ENCODE data around the gene PDCD1.

The PDCD1 gene

GRCh38 chr2:241895712-241896641 lies 37.3 kb upstream of the PDCD1 start:
- peak; percentile 44 for DNase-seq (ENCODE audit: low read depth)

- no peak for DNase-seq (ENCODE audit: low read depth)
Observed at GRCh38 chr2:241895427-241895711, 36.7 kb upstream of the PDCD1 start.

- no peak for DNase-seq (ENCODE audit: low read depth)
Observed at GRCh38 chr2:241894681-241895426, 36.2 kb upstream of the PDCD1 start.

GRCh38 chr2:241894056-241894641 lies 35.5 kb upstream of the PDCD1 start:
- DNase-seq (ENCODE audit: low read depth), result no peak

- no peak for DNase-seq (ENCODE audit: low read depth)
Observed at GRCh38 chr2:241893265-241893664, 34.6 kb upstream of the PDCD1 start.

- DNase-seq (ENCODE audit: low read depth), result peak; percentile 42
Observed at GRCh38 chr2:241892299-241893137, 33.8 kb upstream of the PDCD1 start.

GRCh38 chr2:241891988-241892298 lies 33.2 kb upstream of the PDCD1 start:
- DNase-seq (ENCODE audit: low read depth), result no peak

- no peak for DNase-seq (ENCODE audit: low read depth)
Observed at GRCh38 chr2:241891315-241891987, 32.8 kb upstream of the PDCD1 start.

GRCh38 chr2:241890524-241891235 lies 32.0 kb upstream of the PDCD1 start:
- no peak for DNase-seq (ENCODE audit: low read depth)

- no peak for DNase-seq (ENCODE audit: low read depth)
Observed at GRCh38 chr2:241888641-241889040, 29.9 kb upstream of the PDCD1 start.

- no peak for DNase-seq (ENCODE audit: low read depth)
Observed at GRCh38 chr2:241887806-241888522, 29.3 kb upstream of the PDCD1 start.

- no peak for DNase-seq (ENCODE audit: low read depth)
Observed at GRCh38 chr2:241886840-241887447, 28.2 kb upstream of the PDCD1 start.

GRCh38 chr2:241885946-241886643 lies 27.4 kb upstream of the PDCD1 start:
- DNase-seq (ENCODE audit: low read depth), result no peak

GRCh38 chr2:241885291-241885945 lies 26.7 kb upstream of the PDCD1 start:
- DNase-seq (ENCODE audit: low read depth), result no peak

GRCh38 chr2:241884951-241885290 lies 26.2 kb upstream of the PDCD1 start:
- DNase-seq (ENCODE audit: low read depth), result no peak

GRCh38 chr2:241882091-241882625 lies 23.5 kb upstream of the PDCD1 start:
- DNase-seq (ENCODE audit: low read depth), result peak; percentile 11

- DNase-seq (ENCODE audit: low read depth), result no peak
Observed at GRCh38 chr2:241880311-241881073, 21.8 kb upstream of the PDCD1 start.

- DNase-seq (ENCODE audit: low read depth), result no peak
Observed at GRCh38 chr2:241879326-241879725, 20.6 kb upstream of the PDCD1 start.

All from iris pigment epithelial cell (primary cell).